NOMO-1 (cell line): Measurements from ENCODE around the gene TM4SF18.

Source experiments
- DNase-seq, 2 experiments: peaks; one replicate each; lab custom pipeline; 2025; ENCODE audit not compliant: unreplicated experiment in 2 of 2; lab: John Stamatoyannopoulos, UW

Gene TM4SF18

GRCh38 chr3:149291178-149291577, 42.3 kb downstream of the TM4SF18 start:
- DNase-seq = peak; percentile 9 to 15

- DNase-seq = no peak
Measured at GRCh38 chr3:149288655-149289054, 44.8 kb downstream of the TM4SF18 start.

GRCh38 chr3:149284034-149284433, 49.4 kb downstream of the TM4SF18 start:
- DNase-seq = no peak

DNA sequence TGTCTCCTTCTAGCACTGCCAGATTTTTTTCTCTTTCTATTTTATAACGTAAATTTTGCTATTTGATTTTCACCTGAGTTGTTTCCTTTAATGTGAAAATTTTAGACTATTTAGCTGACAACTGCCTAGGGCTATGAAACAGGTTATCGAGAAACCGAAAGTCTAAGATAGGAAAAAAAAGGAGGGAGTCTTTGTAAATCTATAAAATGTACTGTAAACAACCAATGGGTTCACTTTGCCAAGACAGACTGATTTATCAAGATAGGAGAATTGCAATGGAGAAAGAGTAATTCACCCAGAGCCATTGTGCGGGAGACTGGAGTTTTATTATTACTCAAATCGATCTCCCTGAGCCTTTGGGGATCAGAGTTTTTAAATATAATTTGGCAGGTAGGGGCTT, 50.0 kb downstream of the TM4SF18 start:
- DNase-seq = no peak

DNA sequence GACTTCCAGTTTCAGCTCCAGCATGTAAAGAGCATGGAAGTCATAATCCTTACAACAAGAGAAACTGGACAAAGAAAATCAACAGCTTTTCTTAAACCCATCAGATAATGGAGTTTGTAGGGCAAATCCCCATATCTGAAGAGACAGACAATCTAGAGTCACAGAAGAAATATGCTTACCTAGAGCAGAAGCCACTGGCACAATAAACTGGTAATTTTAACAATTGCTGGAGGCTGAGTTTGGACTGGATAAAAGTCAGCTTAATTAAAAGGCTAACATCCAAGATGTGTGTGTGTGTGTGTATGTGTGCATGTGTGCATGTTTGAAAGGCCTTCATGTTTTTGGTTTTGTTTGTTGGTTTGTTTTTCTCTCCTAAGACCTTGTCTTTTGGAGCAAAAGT, 50.6 kb downstream of the TM4SF18 start:
- no peak for DNase-seq

GRCh38 chr3:149282322-149282721, 51.1 kb downstream of the TM4SF18 start:
- DNase-seq = no peak

GRCh38 chr3:149280671-149281349, 52.6 kb downstream of the TM4SF18 start:
- DNase-seq = no peak

DNA sequence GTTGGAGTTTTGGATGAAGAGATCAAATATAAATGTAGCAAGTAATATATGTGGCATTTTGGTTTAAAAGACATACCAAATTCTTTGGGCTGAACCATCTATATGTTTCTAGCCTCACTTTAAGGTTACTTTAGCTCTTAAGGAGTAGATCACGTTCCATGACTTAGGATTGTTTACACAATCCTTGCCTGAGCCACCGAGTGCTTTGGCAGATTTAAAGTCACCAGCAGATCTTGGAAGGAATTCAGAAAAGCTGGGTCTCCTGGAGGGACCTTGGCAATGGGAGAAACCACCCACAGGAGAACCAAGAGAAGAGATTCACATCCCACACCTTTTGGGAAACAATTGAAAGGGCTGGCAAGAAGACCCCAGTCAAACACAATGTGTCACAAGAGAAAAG, 54.5 kb downstream of the TM4SF18 start:
- no peak for DNase-seq

- peak; percentile 61 to 91 for DNase-seq
Measured at GRCh38 chr3:149277331-149277813, 56.1 kb downstream of the TM4SF18 start.

GRCh38 chr3:149276619-149277018, 56.8 kb downstream of the TM4SF18 start:
- DNase-seq = no peak

DNA sequence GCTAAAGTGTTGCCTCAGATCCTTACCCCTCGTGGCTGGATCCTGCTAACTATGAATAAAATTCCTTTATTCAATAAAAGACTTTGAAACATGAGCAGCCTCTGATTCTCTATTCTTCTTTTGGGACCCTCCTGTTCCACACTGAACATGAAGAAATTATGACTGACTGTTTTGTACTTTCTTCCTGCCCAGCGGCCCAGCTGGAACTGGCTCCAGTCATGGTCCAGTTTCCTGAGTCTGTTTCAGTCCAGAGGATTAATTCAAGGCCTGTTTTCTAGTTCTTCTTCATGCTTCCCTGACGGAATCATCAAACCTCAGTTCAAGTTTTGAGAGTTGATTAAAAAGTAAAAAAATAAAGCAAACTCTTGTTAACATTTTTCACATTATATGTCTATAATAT, 59.2 kb downstream of the TM4SF18 start:
- no peak for DNase-seq

DNA sequence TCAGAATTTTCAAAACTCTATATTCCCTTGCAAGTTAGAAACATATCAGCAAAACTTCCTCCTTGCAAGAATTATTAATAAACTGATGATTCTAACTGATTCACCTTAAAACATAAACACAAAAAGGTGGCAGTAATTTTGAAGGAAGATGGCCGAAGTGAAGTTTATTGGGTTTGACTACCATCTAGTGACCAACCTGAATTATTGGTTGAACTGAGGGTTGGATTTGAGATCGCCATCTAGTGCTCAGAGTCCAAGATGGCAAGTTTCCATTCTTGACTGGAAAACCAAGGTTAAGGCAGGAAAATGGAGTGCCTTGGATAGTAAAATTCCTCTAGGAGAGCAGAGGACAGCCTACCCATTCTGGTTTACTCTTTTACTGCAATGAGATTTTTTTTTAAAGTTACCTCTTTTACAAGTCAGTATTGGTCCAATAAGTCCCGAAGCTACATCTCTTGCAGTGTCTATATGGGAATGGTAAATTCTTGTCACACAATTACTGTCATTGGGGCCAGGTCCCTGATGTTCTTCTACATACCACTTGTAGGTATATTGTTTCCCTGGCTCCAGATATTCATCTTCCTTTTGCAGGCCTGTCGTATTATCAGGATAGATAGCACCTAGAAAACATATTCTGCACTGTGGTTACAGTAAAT, 60.2 kb downstream of the TM4SF18 start:
- DNase-seq = peak; percentile 60 to 89

GRCh38 chr3:149271669-149272068, 61.8 kb downstream of the TM4SF18 start:
- DNase-seq = no peak

- no peak for DNase-seq
Measured at GRCh38 chr3:149270180-149270579, 63.3 kb downstream of the TM4SF18 start.

DNA sequence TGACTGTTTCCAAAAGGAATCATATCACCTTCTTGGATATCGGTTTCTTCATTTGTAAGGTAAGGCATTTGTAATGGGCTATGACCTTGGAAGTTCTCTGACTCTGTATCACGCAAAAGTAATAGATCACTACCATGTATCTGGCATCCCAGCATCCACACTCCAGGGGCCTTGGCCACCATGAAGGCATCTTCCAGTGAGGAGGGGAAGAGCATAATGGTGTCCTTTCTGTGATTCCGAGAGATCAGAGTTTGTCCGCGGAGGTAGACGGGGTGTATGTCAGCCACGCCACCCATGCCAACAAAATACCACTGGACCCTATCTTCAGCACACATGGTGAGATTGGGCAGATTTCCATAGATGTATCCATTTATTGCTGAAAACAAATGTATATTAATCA, 63.7 kb downstream of the TM4SF18 start:
- no peak for DNase-seq
